ENCODE measurements around the gene ADD3. TPM values are rescaled to one million over a fixed set of nuclear protein-coding genes. Genes with fewer than 3 reads are reported as not detected.
A peak's percentile ranks its signal among the peaks of the same experiment; 100 is the strongest.

The ADD3 gene
- polyA plus RNA-seq, 3 donors = 94.8 to 126 (median 111) TPM

GRCh38 chr10:110123594-110123993, 115.8 kb downstream of the ADD3 start:
- H3K36me3 Mint-ChIP-seq = peaks cover 67 to 73% of the 10 kb centered on the region in 2 donors
- no peak overlapping the region for H3K4me3 Mint-ChIP-seq
- Histone ChIP-seq H3K9ac (ENCODE audit: insufficient read depth, low read length, poor library complexity, severe bottlenecking) (no peak overlapping the region), H3K27ac (ENCODE audit: low read depth in 1 of 2, low read length in 2 of 2) (peak overlapping the region in 1 of 2 donors; percentile 14), H3K4me2 (replicated peaks; ENCODE audit: extremely low read depth, low read length, poor library complexity, severe bottlenecking) (no peak overlapping the region), H4K20me1 (ENCODE audit: insufficient read depth, low read length) (no peaks in the 10 kb centered on the region), H3K27me3 (ENCODE audit: control insufficient read depth in 2 of 2, insufficient read depth in 2 of 2, low read length in 2 of 2) (no peaks in the 10 kb centered on the region), H3K4me1 (ENCODE audit: control insufficient read depth in 1 of 2, insufficient read depth in 2 of 2, low read length in 2 of 2) (peaks cover 8 to 12% of the 10 kb centered on the region in 2 donors), H3K4me3 (replicated peaks in 1 of 3; ENCODE audit: low read depth in 2 of 3, low read length in 3 of 3) (no peak overlapping the region), H3K36me3 (replicated peaks in 1 of 2; ENCODE audit: control insufficient read depth in 1 of 2, insufficient read depth in 2 of 2, low read length in 2 of 2) (peaks cover 37 to 73% of the 10 kb centered on the region in 2 donors), H2AFZ (ENCODE audit: insufficient read depth, low read depth, low read length, poor library complexity, severe bottlenecking) (no peak overlapping the region), H3K9me3 (replicated peaks in 1 of 2; ENCODE audit: control insufficient read depth in 1 of 2, insufficient read depth in 1 of 2, low read length in 2 of 2) (no peaks in the 10 kb centered on the region), H3K79me2 (ENCODE audit: insufficient read depth, low read length) (no peaks in the 10 kb centered on the region)
- intact Hi-C loops (cut with micrococcal nuclease) = loop anchor here in 1 of 2 donors (10.0 kb wide), 1 partner anchor 239 kb away; no protein-coding TSS in a partner anchor
- H3K27ac Mint-ChIP-seq = no peak overlapping the region
- peaks cover 12% of the 10 kb centered on the region for H3K4me1 Mint-ChIP-seq
- H3K9me3 Mint-ChIP-seq = no peaks in the 10 kb centered on the region
- TF ChIP-seq CTCF (IDR thresholded peaks at IDR 0.05) = no peak
- 80% methylated on average over 1 of the region's 2 CpGs for WGBS (ENCODE audit: insufficient coverage)
- no peaks in the 10 kb centered on the region for H3K27me3 Mint-ChIP-seq (ENCODE audit: low read depth in 3 of 3)
- DNase-seq = no peak

GRCh38 chr10:110129490-110129889, 121.7 kb downstream of the ADD3 start:
- no peak overlapping the region for H3K4me3 ChIP-seq (replicated peaks in 1 of 3; ENCODE audit: low read depth in 2 of 3, low read length in 3 of 3)
- no peak overlapping the region for H2AFZ ChIP-seq (ENCODE audit: insufficient read depth, low read depth, low read length, poor library complexity, severe bottlenecking)
- intact Hi-C loops (cut with micrococcal nuclease) = loop anchor here in 1 of 2 donors (10.0 kb wide), 1 partner anchor 245 kb away; no protein-coding TSS in a partner anchor
- H3K27me3 ChIP-seq (ENCODE audit: control insufficient read depth in 2 of 2, insufficient read depth in 2 of 2, low read length in 2 of 2) = no peaks in the 10 kb centered on the region
- H3K9me3 ChIP-seq (replicated peaks in 1 of 2; ENCODE audit: control insufficient read depth in 1 of 2, insufficient read depth in 1 of 2, low read length in 2 of 2) = no peaks in the 10 kb centered on the region
- H3K4me1 ChIP-seq (ENCODE audit: control insufficient read depth in 1 of 2, insufficient read depth in 2 of 2, low read length in 2 of 2) = peaks cover 0 to 4% of the 10 kb centered on the region in 2 donors
- H3K9ac ChIP-seq (ENCODE audit: insufficient read depth, low read length, poor library complexity, severe bottlenecking) = no peak overlapping the region
- peaks cover 0 to 2% (median 0%) of the 10 kb centered on the region in 3 donors for H3K27me3 Mint-ChIP-seq (ENCODE audit: low read depth in 3 of 3)
- peaks cover 66 to 96% of the 10 kb centered on the region in 2 donors for H3K36me3 ChIP-seq (replicated peaks in 1 of 2; ENCODE audit: control insufficient read depth in 1 of 2, insufficient read depth in 2 of 2, low read length in 2 of 2)
- no peaks in the 10 kb centered on the region for H3K79me2 ChIP-seq (ENCODE audit: insufficient read depth, low read length)
- peak overlapping the region in 1 of 2 donors; percentile 26 for H3K27ac ChIP-seq (ENCODE audit: low read depth in 1 of 2, low read length in 2 of 2)
- no peak for DNase-seq
- peaks cover 0 to 2% (median 0%) of the 10 kb centered on the region in 7 donors for H3K9me3 Mint-ChIP-seq
- no peak overlapping the region for H3K4me3 Mint-ChIP-seq
- no peak for TF ChIP-seq CTCF (IDR thresholded peaks at IDR 0.05)
- H3K4me2 ChIP-seq (replicated peaks; ENCODE audit: extremely low read depth, low read length, poor library complexity, severe bottlenecking) = no peak overlapping the region
- peak overlapping the region in 1 of 7 donors; percentile 76 for H3K27ac Mint-ChIP-seq
- peaks cover 3% of the 10 kb centered on the region for H3K4me1 Mint-ChIP-seq
- peaks cover 75 to 94% of the 10 kb centered on the region in 2 donors for H3K36me3 Mint-ChIP-seq
- H4K20me1 ChIP-seq (ENCODE audit: insufficient read depth, low read length) = no peaks in the 10 kb centered on the region

Measured in CD14-positive monocyte (primary cell).